ENCODE data around the gene DSG2. TPM values are rescaled to one million over a fixed set of nuclear protein-coding genes. Genes with fewer than 3 reads are reported as not detected.
"Not testable (repeated sequence)": the region's sequence is repeated elsewhere in the genome, so short reads cannot be mapped to it uniquely, and the experiment has no call there.

The DSG2 gene
- total RNA-seq, 1 donor from 2014 or later = 34.2 TPM

DNA sequence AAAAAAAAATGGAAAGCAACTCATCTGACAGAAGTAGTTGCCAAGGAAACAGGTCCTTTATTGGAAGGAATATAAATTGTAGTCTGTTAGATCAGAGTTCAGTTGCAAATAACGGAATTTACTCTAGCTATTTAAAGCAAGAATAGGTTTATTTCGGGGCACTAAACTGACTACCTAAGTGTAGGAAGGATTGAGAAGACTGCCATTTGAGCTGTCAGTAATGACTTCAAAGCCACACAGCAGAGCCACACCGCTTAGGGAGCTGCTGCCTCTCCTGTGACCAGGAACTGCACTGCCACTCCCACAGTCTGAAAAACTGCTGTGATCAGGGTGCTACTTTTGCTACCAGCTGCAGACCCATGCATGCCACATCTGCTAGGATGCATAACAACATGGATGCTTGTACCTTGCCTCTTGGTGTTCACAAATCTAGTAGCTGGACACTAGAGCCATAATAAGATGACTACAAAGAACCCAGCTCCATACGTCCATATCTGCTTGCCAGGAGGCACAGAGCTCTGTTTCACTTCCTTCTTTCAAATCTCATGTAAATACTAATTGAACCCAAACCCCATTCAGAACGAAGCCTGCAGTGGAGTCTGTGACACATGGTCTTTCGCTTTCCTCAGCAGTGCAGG is 2.2 kb downstream of the DSG2 start:
- DNase-seq = no peak
- H3K36me3 ChIP-seq = no peaks in the 10 kb centered on the region
- H3K4me1 ChIP-seq = peaks cover 3% of the 10 kb centered on the region
- no peak for ATAC-seq
- intact Hi-C loops (cut with DNase I) = no loop called here
- H3K9me3 ChIP-seq = no peaks in the 10 kb centered on the region
- TF ChIP-seq, protein P1, sequence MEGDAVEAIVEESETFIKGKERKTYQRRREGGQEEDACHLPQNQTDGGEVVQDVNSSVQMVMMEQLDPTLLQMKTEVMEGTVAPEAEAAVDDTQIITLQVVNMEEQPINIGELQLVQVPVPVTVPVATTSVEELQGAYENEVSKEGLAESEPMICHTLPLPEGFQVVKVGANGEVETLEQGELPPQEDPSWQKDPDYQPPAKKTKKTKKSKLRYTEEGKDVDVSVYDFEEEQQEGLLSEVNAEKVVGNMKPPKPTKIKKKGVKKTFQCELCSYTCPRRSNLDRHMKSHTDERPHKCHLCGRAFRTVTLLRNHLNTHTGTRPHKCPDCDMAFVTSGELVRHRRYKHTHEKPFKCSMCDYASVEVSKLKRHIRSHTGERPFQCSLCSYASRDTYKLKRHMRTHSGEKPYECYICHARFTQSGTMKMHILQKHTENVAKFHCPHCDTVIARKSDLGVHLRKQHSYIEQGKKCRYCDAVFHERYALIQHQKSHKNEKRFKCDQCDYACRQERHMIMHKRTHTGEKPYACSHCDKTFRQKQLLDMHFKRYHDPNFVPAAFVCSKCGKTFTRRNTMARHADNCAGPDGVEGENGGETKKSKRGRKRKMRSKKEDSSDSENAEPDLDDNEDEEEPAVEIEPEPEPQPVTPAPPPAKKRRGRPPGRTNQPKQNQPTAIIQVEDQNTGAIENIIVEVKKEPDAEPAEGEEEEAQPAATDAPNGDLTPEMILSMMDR (IDR thresholded peaks at IDR 0.05) = no peak
- peaks cover 12% of the 10 kb centered on the region for H3K27me3 ChIP-seq
- no peak overlapping the region for H3K4me3 ChIP-seq
- no peak overlapping the region for H3K27ac ChIP-seq

GRCh38 chr18:31503011-31503410 is 5.0 kb downstream of the DSG2 start:
- no peak overlapping the region for H3K27ac ChIP-seq
- DNase-seq (no peak), ATAC-seq (no peak)
- TF ChIP-seq, protein P1 (IDR thresholded peaks at IDR 0.05) = no peak
- peaks cover 3% of the 10 kb centered on the region for H3K4me1 ChIP-seq
- H3K36me3 ChIP-seq = no peaks in the 10 kb centered on the region
- peaks cover 5% of the 10 kb centered on the region for H3K27me3 ChIP-seq
- H3K4me3 ChIP-seq = no peak overlapping the region
- intact Hi-C loops (cut with DNase I) = no loop called here
- H3K9me3 ChIP-seq = no peaks in the 10 kb centered on the region

GRCh38 chr18:31504455-31505147 is 6.6 kb downstream of the DSG2 start:
- Histone ChIP-seq H3K9me3 (no peaks in the 10 kb centered on the region), H3K27me3 (peaks cover 7% of the 10 kb centered on the region), H3K4me1 (no peaks in the 10 kb centered on the region), H3K27ac (no peak overlapping the region), H3K4me3 (no peak overlapping the region), H3K36me3 (no peaks in the 10 kb centered on the region)
- intact Hi-C loops (cut with DNase I) = no loop called here
- TF ChIP-seq, protein P1 (IDR thresholded peaks at IDR 0.05) = no peak
- DNase-seq (no peak), ATAC-seq (no peak)

GRCh38 chr18:31505156-31505555 is 7.2 kb downstream of the DSG2 start:
- Histone ChIP-seq H3K4me1 (no peaks in the 10 kb centered on the region), H3K27me3 (peaks cover 7% of the 10 kb centered on the region), H3K9me3 (no peaks in the 10 kb centered on the region), H3K4me3 (no peak overlapping the region), H3K27ac (no peak overlapping the region), H3K36me3 (no peaks in the 10 kb centered on the region)
- TF ChIP-seq, protein P1 (IDR thresholded peaks at IDR 0.05) = no peak
- intact Hi-C loops (cut with DNase I) = no loop called here
- ATAC-seq = no peak
- DNase-seq = no peak

- DNase-seq (no peak), ATAC-seq (no peak)
- Histone ChIP-seq H3K27me3 (peaks cover 7% of the 10 kb centered on the region), H3K27ac (no peak overlapping the region), H3K36me3 (no peaks in the 10 kb centered on the region), H3K4me1 (no peaks in the 10 kb centered on the region), H3K4me3 (no peak overlapping the region), H3K9me3 (no peaks in the 10 kb centered on the region)
- TF ChIP-seq, protein P1 (IDR thresholded peaks at IDR 0.05) = no peak
- intact Hi-C loops (cut with DNase I) = no loop called here
Observed at GRCh38 chr18:31506024-31506742, 8.2 kb downstream of the DSG2 start.

GRCh38 chr18:31507124-31507523 is 9.1 kb downstream of the DSG2 start:
- DNase-seq; intact Hi-C loops (cut with DNase I); ATAC-seq; H3K27ac ChIP-seq; H3K4me3 ChIP-seq; H3K36me3 ChIP-seq; H3K27me3 ChIP-seq; H3K9me3 ChIP-seq; H3K4me1 ChIP-seq: not testable (repeated sequence)
